Endothelial cell of umbilical vein (primary cell): Measurements from ENCODE around the gene NLGN2. TPM values are rescaled to one million over a fixed set of nuclear protein-coding genes. Genes with fewer than 3 reads are reported as not detected.

Experiments
- BruUV-seq: library from RNA; stranded (reverse); fragments of 400-500 nt; replicated peaks from 2 replicates; lab custom pipeline; 2021; lab: Mats Ljungman, UMichigan
- CTCF ChIA-PET: fragments of 300-600, 350-600 bp; sonication (Branson Sonifier 250); formaldehyde crosslinking; loops from one replicate; lab custom pipeline; 2021; ENCODE audit warnings: antibody characterized with exemption, inconsistent platforms; lab: Charles Lee
- POLR2A ChIA-PET: fragments of 300-600, 350-600 bp; sonication (Branson Sonifier 250); formaldehyde crosslinking; loops from one replicate; lab custom pipeline; 2021; ENCODE audit warnings: antibody characterized with exemption, inconsistent platforms; lab: Charles Lee
- DNase-seq: peaks from one replicate; pipeline ENCODE4 v3.0.0-alpha.2; 2011; ENCODE audit warnings: low read depth, low spot score
- FAIRE-seq: peaks from 2 replicates; lab custom pipeline; 2011; peaks lifted over from hg19 to GRCh38; lab: Jason Lieb, UNC
- H2AFZ ChIP-seq: 2 replicates; pipeline ENCODE4 v1.6.0; 2012; ENCODE audit warnings: low read depth, low read length, control low read depth, inconsistent platforms
- H3K27ac ChIP-seq: 2 replicates; pipeline ENCODE4 v1.5.1; 2011; ENCODE audit warnings: low read depth, mild to moderate bottlenecking, control low read depth, low read length, moderate library complexity; ENCODE audit not compliant: insufficient read depth
- H3K27me3 ChIP-seq, 2 experiments: 2 replicates each; pipeline versions ENCODE4 v1.6.0 to v1.6.1; 2011; ENCODE audit warnings: low read length in 2 of 2, mixed read lengths in 1 of 2; ENCODE audit not compliant: control insufficient read depth in 2 of 2, insufficient read depth in 2 of 2
- H3K36me3 ChIP-seq, 2 experiments: 2 replicates in 1 of 2; 3 replicates in 1 of 2; pipeline ENCODE4 v1.5.1; 2011; ENCODE audit warnings: low read length in 2 of 2, mild to moderate bottlenecking in 1 of 2, moderate library complexity in 1 of 2; ENCODE audit not compliant: control insufficient read depth in 2 of 2, insufficient read depth in 2 of 2; ENCODE audit errors: extremely low read depth in 1 of 2
- H3K4me1 ChIP-seq: 3 replicates; pipeline ENCODE4 v1.5.1; 2011; ENCODE audit warnings: mild to moderate bottlenecking, low read length; ENCODE audit not compliant: control insufficient read depth, insufficient read depth; ENCODE audit errors: extremely low read depth
- H3K4me2 ChIP-seq: 2 replicates; pipeline ENCODE4 v1.6.1; 2011; ENCODE audit warnings: low read length, control low read depth, mixed read lengths; ENCODE audit not compliant: insufficient read depth
- H3K4me3 ChIP-seq, 3 experiments: fragments of 200-600 bp in 1 of 3; sonication (generic), shearing (Covaris generic) in 1 of 3; replicated peaks in 1 of 3; 2 replicates each; pipeline ENCODE4 v1.5.1; 2011 to 2016; ENCODE audit warnings: control low read depth in 3 of 3, low read length in 3 of 3, mild to moderate bottlenecking in 2 of 3, inconsistent platforms in 1 of 3, low read depth in 1 of 3, moderate library complexity in 1 of 3; ENCODE audit not compliant: insufficient read depth in 1 of 3
- H3K79me2 ChIP-seq: 2 replicates; pipeline ENCODE4 v1.6.0; 2012; ENCODE audit warnings: low read length, inconsistent platforms; ENCODE audit not compliant: control insufficient read depth, insufficient read depth
- H3K9ac ChIP-seq: replicated peaks from 2 replicates; pipeline ENCODE3; 2011; ENCODE audit warnings: low read length, control low read depth; ENCODE audit not compliant: insufficient read depth; ENCODE audit errors: extremely low read depth
- H3K9me1 ChIP-seq: replicated peaks from 3 replicates; pipeline ENCODE4 v1.6.0; 2011; ENCODE audit warnings: mild to moderate bottlenecking, low read length; ENCODE audit not compliant: control insufficient read depth, insufficient read depth; ENCODE audit errors: extremely low read depth
- H3K9me3 ChIP-seq: replicated peaks from 2 replicates; pipeline ENCODE4 v1.5.1; 2012; ENCODE audit warnings: low read length, inconsistent platforms; ENCODE audit not compliant: control insufficient read depth, insufficient read depth
- H4K20me1 ChIP-seq: replicated peaks from 2 replicates; pipeline ENCODE3; 2011; ENCODE audit warnings: mild to moderate bottlenecking, low read length; ENCODE audit not compliant: control insufficient read depth, insufficient read depth; ENCODE audit errors: extremely low read depth
- EZH2 ChIP-seq: IDR thresholded peaks from 2 replicates; pipeline ENCODE4 v1.6.1; 2012; ENCODE audit warnings: borderline replicate concordance, low read depth, mild to moderate bottlenecking, moderate library complexity, low read length, inconsistent platforms; ENCODE audit not compliant: severe bottlenecking
- FOS ChIP-seq: IDR thresholded peaks from 2 replicates; pipeline ENCODE4 v1.6.1; 2011; ENCODE audit warnings: mild to moderate bottlenecking, low read length, moderate library complexity, borderline replicate concordance; ENCODE audit not compliant: insufficient read depth
- GATA2 ChIP-seq: IDR thresholded peaks from 2 replicates; pipeline ENCODE4 v1.7.0; 2011; ENCODE audit warnings: low read depth, mild to moderate bottlenecking, moderate library complexity, mixed read lengths, low read length; ENCODE audit not compliant: insufficient read length, insufficient read depth
- JUN ChIP-seq: IDR thresholded peaks from 2 replicates; pipeline ENCODE4 v1.6.1; 2011; ENCODE audit warnings: borderline replicate concordance, low read depth; ENCODE audit not compliant: insufficient read length, insufficient read depth
- MYC ChIP-seq: IDR thresholded peaks from one replicate; pipeline ENCODE4 v1.6.1; 2011; ENCODE audit warnings: mild to moderate bottlenecking, low read depth, low read length
- POLR2A ChIP-seq: IDR thresholded peaks from 2 replicates; pipeline ENCODE4 v1.6.1; 2012; ENCODE audit warnings: low read depth, mild to moderate bottlenecking, control low read depth, low read length
- POLR2AphosphoS5 ChIP-seq: IDR thresholded peaks from 2 replicates; pipeline ENCODE4 v1.6.1; 2012; ENCODE audit warnings: low read depth, mild to moderate bottlenecking, control low read depth, low read length, moderate library complexity; ENCODE audit not compliant: insufficient read depth
- dilution Hi-C: fragments of 300-500 bp; cut with MboI; formaldehyde crosslinking; loops from one replicate; pipeline ENCODE4 v1.15.0; 2019; ENCODE audit warnings: low sequenced_read_pairs; ENCODE audit not compliant: extremely low pct_ligation_motif_present
- intact Hi-C: fragments of 100-400 bp; cut with micrococcal nuclease; formaldehyde crosslinking; loops from one replicate; pipeline ENCODE4 v1.10.0; 2022
- polyA plus RNA-seq, 4 experiments: library from polyadenylated mRNA; depleted of rRNA in 3 of 4; stranded (reverse) in 3 of 4; unstranded in 1 of 4; fragments of >200 nt; gene quantifications; 2 replicates each; pipeline versions ENCODE4 v1.2.1 to v1.2.3, GENCODE V29; 2011 to 2012; ENCODE audit warnings: missing spikeins in 1 of 4
- total RNA-seq: library from RNA; stranded (reverse); gene quantifications from 2 replicates; pipeline ENCODE4 v1.2.3, GENCODE V29; 2021
- TF ChIP-seq, protein P1 (sequence below), 2 donors: IDR thresholded peaks; 1 replicate in 1 of 2; 2 replicates in 1 of 2; pipeline ENCODE4 v1.5.1; 2011; ENCODE audit warnings: low read length in 2 of 2, mild to moderate bottlenecking in 2 of 2, moderate library complexity in 2 of 2, control low read depth in 1 of 2, inconsistent platforms in 1 of 2, low read depth in 1 of 2; ENCODE audit not compliant: insufficient read depth in 1 of 2; ENCODE audit errors: extremely low read depth in 1 of 2
- TF ChIP-seq, protein P2 (sequence below): IDR thresholded peaks from 2 replicates; pipeline ENCODE4 v1.6.1; 2011; ENCODE audit not compliant: insufficient read depth, insufficient read length

The NLGN2 gene
- total and polyA plus RNA-seq, 2 donors (not counting 3 experiments of a cell fraction or from before 2014, with no cell fraction given), result 15.4 to 25.9 TPM

DNA sequence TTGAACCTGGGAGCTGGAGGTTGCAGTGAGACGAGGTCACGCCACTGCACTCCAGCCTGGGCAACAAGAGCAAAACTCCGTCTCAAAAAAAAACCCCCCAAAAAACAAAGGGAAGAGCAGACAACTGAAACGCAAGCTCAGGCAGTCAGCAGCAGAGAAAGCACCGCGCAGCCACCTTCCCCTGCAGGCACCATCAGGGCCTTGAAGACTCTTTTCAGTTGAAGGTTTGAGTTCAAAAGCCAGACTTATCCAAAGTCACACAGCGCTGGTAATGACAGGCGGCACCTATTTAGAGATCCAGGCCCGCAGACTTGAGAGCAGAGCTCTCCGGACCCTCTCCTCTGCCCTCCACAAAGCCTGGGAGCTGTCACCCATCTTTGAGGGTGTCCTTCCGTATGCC lies 60.6 kb downstream of the NLGN2 start:
- H3K9me3 ChIP-seq, result no peaks in the 10 kb centered on the region
- no peak overlapping the region for H3K4me3 ChIP-seq
- H3K4me2 ChIP-seq, result no peak overlapping the region
- H3K4me1 ChIP-seq, result no peaks in the 10 kb centered on the region
- TF ChIP-seq, protein P1, sequence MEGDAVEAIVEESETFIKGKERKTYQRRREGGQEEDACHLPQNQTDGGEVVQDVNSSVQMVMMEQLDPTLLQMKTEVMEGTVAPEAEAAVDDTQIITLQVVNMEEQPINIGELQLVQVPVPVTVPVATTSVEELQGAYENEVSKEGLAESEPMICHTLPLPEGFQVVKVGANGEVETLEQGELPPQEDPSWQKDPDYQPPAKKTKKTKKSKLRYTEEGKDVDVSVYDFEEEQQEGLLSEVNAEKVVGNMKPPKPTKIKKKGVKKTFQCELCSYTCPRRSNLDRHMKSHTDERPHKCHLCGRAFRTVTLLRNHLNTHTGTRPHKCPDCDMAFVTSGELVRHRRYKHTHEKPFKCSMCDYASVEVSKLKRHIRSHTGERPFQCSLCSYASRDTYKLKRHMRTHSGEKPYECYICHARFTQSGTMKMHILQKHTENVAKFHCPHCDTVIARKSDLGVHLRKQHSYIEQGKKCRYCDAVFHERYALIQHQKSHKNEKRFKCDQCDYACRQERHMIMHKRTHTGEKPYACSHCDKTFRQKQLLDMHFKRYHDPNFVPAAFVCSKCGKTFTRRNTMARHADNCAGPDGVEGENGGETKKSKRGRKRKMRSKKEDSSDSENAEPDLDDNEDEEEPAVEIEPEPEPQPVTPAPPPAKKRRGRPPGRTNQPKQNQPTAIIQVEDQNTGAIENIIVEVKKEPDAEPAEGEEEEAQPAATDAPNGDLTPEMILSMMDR (IDR thresholded peaks at IDR 0.05; ENCODE audit: extremely low read depth in 1 of 2, insufficient read depth in 1 of 2, low read depth in 1 of 2, low read length in 2 of 2), result no peak
- TF ChIP-seq, protein P2, sequence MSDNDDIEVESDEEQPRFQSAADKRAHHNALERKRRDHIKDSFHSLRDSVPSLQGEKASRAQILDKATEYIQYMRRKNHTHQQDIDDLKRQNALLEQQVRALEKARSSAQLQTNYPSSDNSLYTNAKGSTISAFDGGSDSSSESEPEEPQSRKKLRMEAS, result no peak
- TF ChIP-seq GATA2, result no peak
- no peak for TF ChIP-seq FOS
- no peak for TF ChIP-seq POLR2A
- no peak for TF ChIP-seq JUN
- no peak for TF ChIP-seq POLR2AphosphoS5
- TF ChIP-seq EZH2, result no peak
- no peak for TF ChIP-seq MYC
- FAIRE-seq (no peak), DNase-seq (no peak)
- no peak overlapping the region for H2AFZ ChIP-seq
- BruUV-seq, result no TSS peak
- H4K20me1 ChIP-seq, result no peaks in the 10 kb centered on the region
- H3K9ac ChIP-seq, result no peak overlapping the region
- dilution Hi-C loops, result no loop called here
- H3K9me1 ChIP-seq, result no peaks in the 10 kb centered on the region
- peaks cover 21% of the 10 kb centered on the region for H3K79me2 ChIP-seq
- POLR2A ChIA-PET, result interaction anchor here (1.1 kb wide), 1 partner anchor 16 kb away, joined by 4 read pairs; the partner anchor contains the start of gene POLR2A
- CTCF ChIA-PET, result interaction anchor here (1.1 to 1.5 kb wide), 2 partner anchors 10 to 92 kb away, joined by 3 to 4 read pairs; no protein-coding TSS in a partner anchor
- no peaks in the 10 kb centered on the region for H3K27me3 ChIP-seq
- intact Hi-C loops, result no loop called here
- no peak overlapping the region for H3K27ac ChIP-seq
- H3K36me3 ChIP-seq, result peaks cover 0 to 9% of the 10 kb centered on the region in 2 experiments
